ENCODE data around the gene PHF12. TPM values are rescaled to one million over a fixed set of nuclear protein-coding genes. Genes with fewer than 3 reads are reported as not detected.
A peak's percentile ranks its signal among the peaks of the same experiment; 100 is the strongest.

PHF12 gene
- total RNA-seq, 1 experiment from 2014 or later: 79.1 TPM

DNA sequence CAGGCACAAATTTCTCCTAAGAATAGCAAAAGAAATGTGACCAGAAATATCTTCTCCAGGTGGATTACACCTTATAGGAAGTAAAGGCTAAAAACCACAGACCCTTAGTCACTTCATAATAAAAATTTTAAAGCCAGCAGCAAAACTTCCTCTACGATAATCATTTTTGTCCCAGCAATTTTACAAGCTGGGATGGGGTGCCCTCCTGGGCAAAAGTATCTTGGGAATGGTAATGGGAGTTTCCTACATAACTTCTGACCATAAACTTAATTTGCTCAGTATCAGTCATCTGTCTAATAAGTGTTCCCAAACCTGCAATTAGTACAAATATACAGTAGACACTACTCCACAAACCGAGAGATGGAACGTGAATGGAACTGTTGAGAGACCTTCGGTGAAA is 3.0 kb downstream of the PHF12 start:
- intact Hi-C loops (cut with micrococcal nuclease; ENCODE audit: unreplicated experiment): no loop called here
- POLR2A ChIA-PET: no interaction called here
- CTCF ChIA-PET: interaction anchor here (1.0 kb wide), 1 partner anchor 39 kb away, joined by 3 read pairs; no protein-coding TSS in a partner anchor

DNA sequence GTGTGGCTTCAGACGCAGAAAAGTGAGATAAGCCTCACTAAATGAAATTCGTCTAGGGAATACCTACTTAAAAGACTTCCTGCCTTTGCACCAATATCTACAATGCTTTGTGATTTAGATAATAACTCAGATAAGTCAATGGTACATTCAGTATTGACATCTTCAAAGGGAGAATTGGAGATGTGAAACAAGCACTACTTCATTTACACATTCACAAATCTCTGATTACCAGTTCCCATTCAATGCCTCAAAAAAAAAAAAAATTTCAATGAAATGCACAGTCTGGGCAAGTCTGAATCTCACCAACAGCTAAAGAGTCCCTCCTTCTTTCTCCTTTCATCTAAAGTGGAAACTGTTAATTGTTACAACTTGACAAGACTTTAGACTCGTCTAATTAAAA is 3.7 kb downstream of the PHF12 start:
- peaks cover 42% of the 10 kb centered on the region for H3K4me1 ChIP-seq (ENCODE audit: control insufficient read depth, insufficient read depth, low read length)
- peak overlapping the region; percentile 93 for H3K27ac ChIP-seq (ENCODE audit: low read length)
- in situ Hi-C loops (cut with HindIII; ENCODE audit: low pct_unique_long_range_greater_than_20kb, low sequenced_read_pairs): no loop called here
- H3K9me3 ChIP-seq (ENCODE audit: control insufficient read depth, insufficient read depth, low read depth, low read length): no peaks in the 10 kb centered on the region
- H3K4me3 ChIP-seq (ENCODE audit: low read depth in 2 of 2, low read length in 2 of 2): peak overlapping the region in 1 of 2 experiments; percentile 86; a peak in 1 of 4 replicates
- no peak for ATAC-seq
- ChIA-PET CTCF (interaction anchor here (0.5 kb wide), 1 partner anchor 220 kb away, joined by 4 read pairs; no protein-coding TSS in a partner anchor), POLR2A (no interaction called here)
- no peak for TF ChIP-seq SIN3A (IDR thresholded peaks at IDR 0.05; ENCODE audit: borderline replicate concordance, insufficient read depth, low read depth, low read length)
- H3K36me3 ChIP-seq (ENCODE audit: control insufficient read depth, insufficient read depth, low read length): peaks cover 8% of the 10 kb centered on the region
- intact Hi-C loops (cut with micrococcal nuclease; ENCODE audit: unreplicated experiment): no loop called here
- DNase-seq (ENCODE audit: low read depth, low spot score): no peak
- H3K27me3 ChIP-seq (ENCODE audit: control insufficient read depth, insufficient read depth, low read length): no peaks in the 10 kb centered on the region
- BruUV-seq (replicated peaks): no TSS peak

More for the DNA sequence above, 3.0 kb downstream of the PHF12 start:
- Histone ChIP-seq H3K27ac (ENCODE audit: low read length) (peak overlapping the region; percentile 93), H3K4me1 (ENCODE audit: control insufficient read depth, insufficient read depth, low read length) (peaks cover 47% of the 10 kb centered on the region), H3K4me3 (ENCODE audit: low read depth in 2 of 2, low read length in 2 of 2) (peak overlapping the region; percentile 80 to 86), H3K27me3 (ENCODE audit: control insufficient read depth, insufficient read depth, low read length) (no peaks in the 10 kb centered on the region), H3K36me3 (ENCODE audit: control insufficient read depth, insufficient read depth, low read length) (peaks cover 8% of the 10 kb centered on the region), H3K9me3 (ENCODE audit: control insufficient read depth, insufficient read depth, low read depth, low read length) (no peaks in the 10 kb centered on the region)
- DNase-seq (ENCODE audit: low read depth, low spot score) (no peak), ATAC-seq (no peak)
- TF ChIP-seq SIN3A (IDR thresholded peaks at IDR 0.05; ENCODE audit: borderline replicate concordance, insufficient read depth, low read depth, low read length) (no peak), POLR2AphosphoS5 (IDR thresholded peaks at IDR 0.05; ENCODE audit: low read depth, low read length) (no peak), TCF7L2 (IDR thresholded peaks at IDR 0.05; ENCODE audit: low read depth, low read length) (no peak)
- TF ChIP-seq, protein P1, sequence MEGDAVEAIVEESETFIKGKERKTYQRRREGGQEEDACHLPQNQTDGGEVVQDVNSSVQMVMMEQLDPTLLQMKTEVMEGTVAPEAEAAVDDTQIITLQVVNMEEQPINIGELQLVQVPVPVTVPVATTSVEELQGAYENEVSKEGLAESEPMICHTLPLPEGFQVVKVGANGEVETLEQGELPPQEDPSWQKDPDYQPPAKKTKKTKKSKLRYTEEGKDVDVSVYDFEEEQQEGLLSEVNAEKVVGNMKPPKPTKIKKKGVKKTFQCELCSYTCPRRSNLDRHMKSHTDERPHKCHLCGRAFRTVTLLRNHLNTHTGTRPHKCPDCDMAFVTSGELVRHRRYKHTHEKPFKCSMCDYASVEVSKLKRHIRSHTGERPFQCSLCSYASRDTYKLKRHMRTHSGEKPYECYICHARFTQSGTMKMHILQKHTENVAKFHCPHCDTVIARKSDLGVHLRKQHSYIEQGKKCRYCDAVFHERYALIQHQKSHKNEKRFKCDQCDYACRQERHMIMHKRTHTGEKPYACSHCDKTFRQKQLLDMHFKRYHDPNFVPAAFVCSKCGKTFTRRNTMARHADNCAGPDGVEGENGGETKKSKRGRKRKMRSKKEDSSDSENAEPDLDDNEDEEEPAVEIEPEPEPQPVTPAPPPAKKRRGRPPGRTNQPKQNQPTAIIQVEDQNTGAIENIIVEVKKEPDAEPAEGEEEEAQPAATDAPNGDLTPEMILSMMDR (IDR thresholded peaks at IDR 0.05): no peak
- TF ChIP-seq, protein P2, sequence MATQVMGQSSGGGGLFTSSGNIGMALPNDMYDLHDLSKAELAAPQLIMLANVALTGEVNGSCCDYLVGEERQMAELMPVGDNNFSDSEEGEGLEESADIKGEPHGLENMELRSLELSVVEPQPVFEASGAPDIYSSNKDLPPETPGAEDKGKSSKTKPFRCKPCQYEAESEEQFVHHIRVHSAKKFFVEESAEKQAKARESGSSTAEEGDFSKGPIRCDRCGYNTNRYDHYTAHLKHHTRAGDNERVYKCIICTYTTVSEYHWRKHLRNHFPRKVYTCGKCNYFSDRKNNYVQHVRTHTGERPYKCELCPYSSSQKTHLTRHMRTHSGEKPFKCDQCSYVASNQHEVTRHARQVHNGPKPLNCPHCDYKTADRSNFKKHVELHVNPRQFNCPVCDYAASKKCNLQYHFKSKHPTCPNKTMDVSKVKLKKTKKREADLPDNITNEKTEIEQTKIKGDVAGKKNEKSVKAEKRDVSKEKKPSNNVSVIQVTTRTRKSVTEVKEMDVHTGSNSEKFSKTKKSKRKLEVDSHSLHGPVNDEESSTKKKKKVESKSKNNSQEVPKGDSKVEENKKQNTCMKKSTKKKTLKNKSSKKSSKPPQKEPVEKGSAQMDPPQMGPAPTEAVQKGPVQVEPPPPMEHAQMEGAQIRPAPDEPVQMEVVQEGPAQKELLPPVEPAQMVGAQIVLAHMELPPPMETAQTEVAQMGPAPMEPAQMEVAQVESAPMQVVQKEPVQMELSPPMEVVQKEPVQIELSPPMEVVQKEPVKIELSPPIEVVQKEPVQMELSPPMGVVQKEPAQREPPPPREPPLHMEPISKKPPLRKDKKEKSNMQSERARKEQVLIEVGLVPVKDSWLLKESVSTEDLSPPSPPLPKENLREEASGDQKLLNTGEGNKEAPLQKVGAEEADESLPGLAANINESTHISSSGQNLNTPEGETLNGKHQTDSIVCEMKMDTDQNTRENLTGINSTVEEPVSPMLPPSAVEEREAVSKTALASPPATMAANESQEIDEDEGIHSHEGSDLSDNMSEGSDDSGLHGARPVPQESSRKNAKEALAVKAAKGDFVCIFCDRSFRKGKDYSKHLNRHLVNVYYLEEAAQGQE (IDR thresholded peaks at IDR 0.05; ENCODE audit: insufficient read depth in 1 of 2, low read depth in 2 of 2, low read length in 1 of 2): no peak
- in situ Hi-C loops (cut with HindIII; ENCODE audit: low pct_unique_long_range_greater_than_20kb, low sequenced_read_pairs): no loop called here
- BruUV-seq (replicated peaks): no TSS peak

DNA sequence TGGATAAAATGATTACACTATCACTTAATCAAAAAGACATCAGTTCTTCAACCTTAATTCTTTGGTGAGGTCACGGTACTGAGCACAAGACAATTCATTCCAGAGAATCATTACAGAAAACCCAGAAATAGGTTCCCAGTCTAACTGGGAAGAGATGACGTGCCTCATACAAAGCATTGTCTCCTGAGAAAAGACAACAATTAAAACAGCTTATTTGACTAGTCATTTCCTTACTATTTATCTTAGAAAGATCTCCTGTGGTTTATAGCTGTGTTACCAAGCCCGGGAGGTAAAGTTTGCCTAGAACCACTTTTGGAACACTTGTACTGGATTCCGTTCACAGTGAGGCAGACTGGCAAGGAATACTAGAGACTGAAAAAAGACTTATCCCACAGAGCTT is 5.1 kb downstream of the PHF12 start:
- in situ Hi-C loops (cut with HindIII; ENCODE audit: low pct_unique_long_range_greater_than_20kb, low sequenced_read_pairs): no loop called here
- TSS peak; percentile 28 for BruUV-seq (replicated peaks)

More for the DNA sequence above, 5.1 kb downstream of the PHF12 start:
- TF ChIP-seq TCF7L2 (IDR thresholded peaks at IDR 0.05; ENCODE audit: low read depth, low read length) (no peak), POLR2AphosphoS5 (IDR thresholded peaks at IDR 0.05; ENCODE audit: low read depth, low read length) (no peak), SIN3A (IDR thresholded peaks at IDR 0.05; ENCODE audit: borderline replicate concordance, insufficient read depth, low read depth, low read length) (no peak)
- TF ChIP-seq, protein P1 (IDR thresholded peaks at IDR 0.05): no peak
- TF ChIP-seq, protein P2 (IDR thresholded peaks at IDR 0.05; ENCODE audit: insufficient read depth in 1 of 2, low read depth in 2 of 2, low read length in 1 of 2): no peak
- Histone ChIP-seq H3K27me3 (ENCODE audit: control insufficient read depth, insufficient read depth, low read length) (no peaks in the 10 kb centered on the region), H3K4me1 (ENCODE audit: control insufficient read depth, insufficient read depth, low read length) (peaks cover 42% of the 10 kb centered on the region), H3K4me3 (ENCODE audit: low read depth in 2 of 2, low read length in 2 of 2) (no peak overlapping the region), H3K36me3 (ENCODE audit: control insufficient read depth, insufficient read depth, low read length) (peaks cover 8% of the 10 kb centered on the region), H3K27ac (ENCODE audit: low read length) (peak overlapping the region; percentile 29; the same call in 1 of the 2 replicates), H3K9me3 (ENCODE audit: control insufficient read depth, insufficient read depth, low read depth, low read length) (no peaks in the 10 kb centered on the region)
- ChIA-PET POLR2A (no interaction called here), CTCF (no interaction called here)
- intact Hi-C loops (cut with micrococcal nuclease; ENCODE audit: unreplicated experiment): no loop called here
- ATAC-seq (no peak), DNase-seq (ENCODE audit: low read depth, low spot score) (no peak)
